Osteoblast (primary cell): Measurements from ENCODE around the gene TMEM17. TPM values are rescaled to one million over a fixed set of nuclear protein-coding genes. Genes with fewer than 3 reads are reported as not detected.

Experiments used
- DNase-seq: peaks from one replicate; pipeline ENCODE4 v3.0.0; 2011; ENCODE audit warnings: low spot score, mixed read lengths; ENCODE audit not compliant: insufficient read length; ENCODE audit errors: missing footprints
- H2AFZ ChIP-seq: 2 replicates; pipeline ENCODE4 v1.6.0; 2011; ENCODE audit warnings: mild to moderate bottlenecking, low read length
- H3K27ac ChIP-seq: 2 replicates; pipeline ENCODE4 v1.5.1; 2011; ENCODE audit warnings: mild to moderate bottlenecking, low read depth, low read length, moderate library complexity
- H3K27me3 ChIP-seq: 2 replicates; pipeline ENCODE4 v1.6.0; 2012; ENCODE audit warnings: mild to moderate bottlenecking, control low read depth, inconsistent platforms, low read length, moderate library complexity; ENCODE audit not compliant: insufficient read depth
- H3K36me3 ChIP-seq: 2 replicates; pipeline ENCODE4 v1.5.1; 2011; ENCODE audit warnings: mild to moderate bottlenecking, low read length, control low read depth, moderate library complexity; ENCODE audit not compliant: insufficient read depth
- H3K4me1 ChIP-seq: 2 replicates; pipeline ENCODE4 v1.5.1; 2011; ENCODE audit warnings: mild to moderate bottlenecking, low read length, control low read depth, moderate library complexity; ENCODE audit not compliant: insufficient read depth
- H3K4me2 ChIP-seq: 2 replicates; pipeline ENCODE4 v1.6.0; 2011; ENCODE audit warnings: mild to moderate bottlenecking, low read length; ENCODE audit not compliant: insufficient read depth
- H3K4me3 ChIP-seq: fragments of 200-600 bp; sonication (generic); 3 replicates; pipeline ENCODE4 v1.5.1; 2012; ENCODE audit warnings: mild to moderate bottlenecking, low read length, inconsistent platforms; ENCODE audit not compliant: insufficient read depth
- H3K79me2 ChIP-seq: 2 replicates; pipeline ENCODE4 v1.6.0; 2012; ENCODE audit warnings: mild to moderate bottlenecking, low read length, control low read depth, inconsistent platforms; ENCODE audit not compliant: insufficient read depth
- H3K9me3 ChIP-seq: 2 replicates; pipeline ENCODE4 v1.5.1; 2011; ENCODE audit warnings: low read depth, low read length, control low read depth
- H4K20me1 ChIP-seq: 2 replicates; pipeline ENCODE4 v1.6.0; 2012; ENCODE audit warnings: mild to moderate bottlenecking, low read length, control low read depth; ENCODE audit not compliant: insufficient read depth
- CTCF ChIP-seq: IDR thresholded peaks from 2 replicates; pipeline ENCODE4 v1.5.1; 2011; ENCODE audit warnings: mild to moderate bottlenecking, low read depth, low read length, moderate library complexity; ENCODE audit errors: extremely low read depth
- small RNA-seq: library from RNA; depleted of rRNA; stranded (forward); fragments of <200 nt; gene quantifications from one replicate; pipeline ENCODE3, GENCODE V24; 2012
- total RNA-seq: library from RNA; depleted of rRNA; stranded (reverse); fragments of >200 nt; gene quantifications from 2 replicates; pipeline ENCODE4 v1.2.3, GENCODE V29; 2012

Gene TMEM17
- total RNA-seq, 1 donor = 3.3 TPM

GRCh38 chr2:62453955-62454354, 52.0 kb downstream of the TMEM17 start:
- TF ChIP-seq CTCF = no peak
- no peaks in the 10 kb centered on the region for H3K79me2 ChIP-seq
- no peak for DNase-seq
- no peak overlapping the region for H3K4me3 ChIP-seq
- peaks cover 8% of the 10 kb centered on the region for H3K4me1 ChIP-seq
- H3K27ac ChIP-seq = no peak overlapping the region
- no peaks in the 10 kb centered on the region for H4K20me1 ChIP-seq
- no peaks in the 10 kb centered on the region for H3K36me3 ChIP-seq
- H3K4me2 ChIP-seq = no peak overlapping the region
- H2AFZ ChIP-seq = no peak overlapping the region
- H3K27me3 ChIP-seq = peaks cover 1% of the 10 kb centered on the region
- no peaks in the 10 kb centered on the region for H3K9me3 ChIP-seq

- H3K9me3 ChIP-seq = no peaks in the 10 kb centered on the region
- no peaks in the 10 kb centered on the region for H4K20me1 ChIP-seq
- no peak for DNase-seq
- no peaks in the 10 kb centered on the region for H3K79me2 ChIP-seq
- no peak overlapping the region for H2AFZ ChIP-seq
- TF ChIP-seq CTCF = no peak
- H3K4me2 ChIP-seq = no peak overlapping the region
- H3K27ac ChIP-seq = no peak overlapping the region
- H3K4me1 ChIP-seq = peaks cover 8% of the 10 kb centered on the region
- H3K36me3 ChIP-seq = no peaks in the 10 kb centered on the region
- peaks cover 3% of the 10 kb centered on the region for H3K27me3 ChIP-seq
- H3K4me3 ChIP-seq = no peak overlapping the region
Measured at GRCh38 chr2:62452701-62453454, 53.1 kb downstream of the TMEM17 start.

GRCh38 chr2:62450716-62451191, 55.2 kb downstream of the TMEM17 start:
- no peaks in the 10 kb centered on the region for H3K9me3 ChIP-seq
- peaks cover 3% of the 10 kb centered on the region for H3K27me3 ChIP-seq
- H3K36me3 ChIP-seq = no peaks in the 10 kb centered on the region
- H3K4me2 ChIP-seq = no peak overlapping the region
- H3K27ac ChIP-seq = no peak overlapping the region
- H3K79me2 ChIP-seq = no peaks in the 10 kb centered on the region
- H4K20me1 ChIP-seq = no peaks in the 10 kb centered on the region
- no peak overlapping the region for H2AFZ ChIP-seq
- DNase-seq = no peak
- TF ChIP-seq CTCF = no peak
- H3K4me1 ChIP-seq = no peaks in the 10 kb centered on the region
- no peak overlapping the region for H3K4me3 ChIP-seq

Small RNA genes lying within 50 kb of the gene (small RNA-seq; reads per million reads assigned to genes)
- not detected for gene AC107083.1
- gene RN7SL18P = not detected

Other genes starting within 250 kb of the TMEM17 start
- gene EHBP1, start 199.5 kb upstream of the TMEM17 start, total RNA-seq = 81.0 and 96.3 TPM in 2 replicates